Aorta (tissue), 5 donors: ENCODE data around the gene GFRA1. TPM values are rescaled to one million over a fixed set of nuclear protein-coding genes. Genes with fewer than 3 reads are reported as not detected.

Experiments used
- ATAC-seq: fragments of 200-7000 bp; cut with Tn5 transposase; one replicate; pipeline ENCODE4 v1.9.1; 2022; ENCODE audit warnings: moderate library complexity; ENCODE audit not compliant: low FRiP score
- DNase-seq, 2 donors: peaks; one replicate each; pipeline ENCODE4 v3.0.0-alpha.2; 2020
- H3K27ac ChIP-seq, 2 donors: one replicate each; pipeline ENCODE4 v1.5.1; 2013; ENCODE audit warnings: low read length in 2 of 2, mild to moderate bottlenecking in 2 of 2, moderate library complexity in 2 of 2, control low read depth in 1 of 2, inconsistent platforms in 1 of 2, low read depth in 1 of 2
- H3K27me3 ChIP-seq, 2 donors: one replicate each; pipeline ENCODE4 v1.6.1; 2013; ENCODE audit warnings: control low read depth in 1 of 2, low read length in 1 of 2, mild to moderate bottlenecking in 1 of 2, moderate library complexity in 1 of 2; ENCODE audit not compliant: insufficient read depth in 2 of 2, control insufficient read depth in 1 of 2
- H3K36me3 ChIP-seq, 2 donors: one replicate each; pipeline ENCODE4 v1.6.1; 2013; ENCODE audit warnings: control low read depth in 1 of 2, low read length in 1 of 2, mild to moderate bottlenecking in 1 of 2; ENCODE audit not compliant: insufficient read depth in 2 of 2, control insufficient read depth in 1 of 2
- H3K4me1 ChIP-seq, 2 donors: one replicate each; pipeline ENCODE4 v1.6.1; 2013; ENCODE audit warnings: low read length in 2 of 2, control low read depth in 1 of 2, mild to moderate bottlenecking in 1 of 2, moderate library complexity in 1 of 2; ENCODE audit not compliant: insufficient read depth in 2 of 2, control insufficient read depth in 1 of 2
- H3K4me3 ChIP-seq, 2 donors: one replicate each; pipeline ENCODE4 v1.5.1; 2013; ENCODE audit warnings: low read length in 2 of 2, control low read depth in 1 of 2, mild to moderate bottlenecking in 1 of 2
- H3K9me3 ChIP-seq: one replicate; pipeline ENCODE4 v1.6.1; 2013; ENCODE audit warnings: mild to moderate bottlenecking, low read length; ENCODE audit not compliant: control insufficient read depth
- WGBS, 2 donors: extraction: QIAGEN DNeasy Blood & Tissue Kit; methylation state at CpG; one replicate each; pipeline ENCODE4 v1.1.7; 2013; 5-methylcytosine and 5-hydroxymethylcytosine counted together
- intact Hi-C, 2 donors: fragments of 100-400 bp; cut with DNase I; formaldehyde crosslinking; loops; one replicate each; pipeline versions ENCODE4 v1.14.2 to v1.15.0; 2022
- polyA plus RNA-seq, 2 donors: library from polyadenylated mRNA; stranded (reverse); fragments of 200-250 nt; gene quantifications; one replicate each; pipeline ENCODE4 v1.2.3, GENCODE V29; 2013
- total RNA-seq, 2 donors: library from RNA; stranded (reverse); fragmentation: NEBNext Ultra II Directional; extraction: Animal tissue kit (Norgen Biotek cat#: 25700); gene quantifications; one replicate each; pipeline ENCODE4 v1.2.1, GENCODE V29; 2021
- donor health status: healthy with polysubstance abuse.
- donor health status: Bipolar disorder and iron deficiency.
- donor health status: DM: no; HTN: no; CAD: no.
- donor health status: DM: no; HTN: no; CAD: no.
- donor health status: DM: yes; HTN: yes; CAD: no.

The GFRA1 gene
- total and polyA plus RNA-seq, 4 donors, result under 0.01 to 27.1 (median 5.2) TPM

GRCh38 chr10:116098411-116099022 lies 174.5 kb downstream of the GFRA1 start:
- Histone ChIP-seq H3K9me3 (no peaks in the 10 kb centered on the region), H3K36me3 (no peaks in the 10 kb centered on the region), H3K4me3 (no peak overlapping the region), H3K27ac (no peak overlapping the region), H3K27me3 (no peaks in the 10 kb centered on the region), H3K4me1 (no peaks in the 10 kb centered on the region)
- DNase-seq (no peak), ATAC-seq (peak; percentile 20)
- intact Hi-C loops, result no loop called here
- 86 to 87% methylated on average over 8 of the region's 8 CpGs for WGBS, 2 donors

- no peaks in the 10 kb centered on the region for H3K27me3 ChIP-seq
- intact Hi-C loops, result no loop called here
- no peaks in the 10 kb centered on the region for H3K4me1 ChIP-seq
- H3K36me3 ChIP-seq, result no peaks in the 10 kb centered on the region
- no peaks in the 10 kb centered on the region for H3K9me3 ChIP-seq
- H3K4me3 ChIP-seq, result no peak overlapping the region
- no peak overlapping the region for H3K27ac ChIP-seq
- WGBS, 2 donors, result 74 to 88% methylated on average over 7 of the region's 7 CpGs
- ATAC-seq (no peak), DNase-seq (no peak)
Observed at GRCh38 chr10:116097239-116097784, 175.7 kb downstream of the GFRA1 start.

- ATAC-seq, result no peak
- H3K36me3 ChIP-seq, result no peaks in the 10 kb centered on the region
- DNase-seq, result no peak
- WGBS, 2 donors, result 80 to 82% methylated on average over 13 of the region's 13 CpGs
- intact Hi-C loops, result no loop called here
- no peak overlapping the region for H3K4me3 ChIP-seq
- H3K9me3 ChIP-seq, result no peaks in the 10 kb centered on the region
- H3K27ac ChIP-seq, result no peak overlapping the region
- H3K4me1 ChIP-seq, result no peaks in the 10 kb centered on the region
- H3K27me3 ChIP-seq, result no peaks in the 10 kb centered on the region
Observed at GRCh38 chr10:116096526-116096925, 176.5 kb downstream of the GFRA1 start.

GRCh38 chr10:116094356-116094755 lies 178.7 kb downstream of the GFRA1 start:
- H3K27me3 ChIP-seq, result no peaks in the 10 kb centered on the region
- H3K9me3 ChIP-seq, result no peaks in the 10 kb centered on the region
- 79 to 87% methylated on average over 6 of the region's 6 CpGs for WGBS, 2 donors
- no peak overlapping the region for H3K27ac ChIP-seq
- ATAC-seq (no peak), DNase-seq (no peak)
- no peaks in the 10 kb centered on the region for H3K4me1 ChIP-seq
- no peak overlapping the region for H3K4me3 ChIP-seq
- intact Hi-C loops, result no loop called here
- no peaks in the 10 kb centered on the region for H3K36me3 ChIP-seq

GRCh38 chr10:116093031-116093430 lies 180.0 kb downstream of the GFRA1 start:
- ATAC-seq (no peak), DNase-seq (no peak)
- Histone ChIP-seq H3K4me3 (no peak overlapping the region), H3K36me3 (no peaks in the 10 kb centered on the region), H3K9me3 (no peaks in the 10 kb centered on the region), H3K27ac (no peak overlapping the region), H3K4me1 (no peaks in the 10 kb centered on the region), H3K27me3 (no peaks in the 10 kb centered on the region)
- intact Hi-C loops, result no loop called here
- 93 to 94% methylated on average over 9 of the region's 9 CpGs for WGBS, 2 donors

- intact Hi-C loops, result no loop called here
- DNase-seq, result no peak
- no peak overlapping the region for H3K4me3 ChIP-seq
- no peaks in the 10 kb centered on the region for H3K9me3 ChIP-seq
- no peaks in the 10 kb centered on the region for H3K27me3 ChIP-seq
- H3K36me3 ChIP-seq, result no peaks in the 10 kb centered on the region
- no peak overlapping the region for H3K27ac ChIP-seq
- no peaks in the 10 kb centered on the region for H3K4me1 ChIP-seq
- ATAC-seq, result no peak
- WGBS, 2 donors, result 83 to 86% methylated on average over 6 of the region's 6 CpGs
Observed at GRCh38 chr10:116088985-116089384, 184.0 kb downstream of the GFRA1 start.

- Histone ChIP-seq H3K4me1 (no peaks in the 10 kb centered on the region), H3K9me3 (no peaks in the 10 kb centered on the region), H3K27me3 (no peaks in the 10 kb centered on the region), H3K36me3 (no peaks in the 10 kb centered on the region), H3K27ac (no peak overlapping the region), H3K4me3 (no peak overlapping the region)
- ATAC-seq (no peak), DNase-seq (no peak)
- 52 to 64% methylated on average over 4 of the region's 4 CpGs for WGBS, 2 donors
- intact Hi-C loops, result no loop called here
Observed at GRCh38 chr10:116085323-116085722, 187.7 kb downstream of the GFRA1 start.

- no peak overlapping the region for H3K27ac ChIP-seq
- no peaks in the 10 kb centered on the region for H3K4me1 ChIP-seq
- DNase-seq, result no peak
- ATAC-seq, result no peak
- intact Hi-C loops, result no loop called here
- 84 to 91% methylated on average over 6 of the region's 6 CpGs for WGBS, 2 donors
- no peaks in the 10 kb centered on the region for H3K9me3 ChIP-seq
- no peaks in the 10 kb centered on the region for H3K27me3 ChIP-seq
- H3K4me3 ChIP-seq, result no peak overlapping the region
- H3K36me3 ChIP-seq, result no peaks in the 10 kb centered on the region
Observed at GRCh38 chr10:116084161-116084560, 188.8 kb downstream of the GFRA1 start.

GRCh38 chr10:116083226-116083762 lies 189.7 kb downstream of the GFRA1 start:
- Histone ChIP-seq H3K4me3 (no peak overlapping the region), H3K36me3 (no peaks in the 10 kb centered on the region), H3K4me1 (no peaks in the 10 kb centered on the region), H3K27me3 (no peaks in the 10 kb centered on the region), H3K27ac (no peak overlapping the region), H3K9me3 (no peaks in the 10 kb centered on the region)
- 41 to 48% methylated on average over 8 of the region's 8 CpGs for WGBS, 2 donors
- no peak for DNase-seq
- intact Hi-C loops, result no loop called here
- no peak for ATAC-seq
